K562 (cell line): ENCODE measurements around the gene PPT1. TPM values are rescaled to one million over a fixed set of nuclear protein-coding genes. Genes with fewer than 3 reads are reported as not detected.

ENCODE experiments used
- ATAC-seq: fragments of 200-7000 bp; cut with Tn5 transposase; 3 replicates; pipeline ENCODE4 v1.9.1; 2020; ENCODE audit warnings: moderate library complexity
- BruUV-seq: library from RNA; stranded (reverse); fragments of 400-500 nt; replicated peaks from 2 replicates; lab custom pipeline; 2021; lab: Mats Ljungman, UMichigan
- CTCF ChIA-PET: fragments of 300-600 bp; formaldehyde crosslinking; extraction: SDS; loops from one replicate; lab custom pipeline; 2021; ENCODE audit warnings: low intra/inter-chr PET ratio; lab: Yijun Ruan, JAX
- POLR2A ChIA-PET: fragments of 300-600, 350-650 bp; sonication (Branson Sonifier 250); formaldehyde crosslinking; extraction: SDS; loops from one replicate; lab custom pipeline; 2021; ENCODE audit warnings: antibody characterized with exemption, inconsistent platforms; lab: Yijun Ruan, JAX
- DNase-seq, 4 experiments: peaks; one replicate each; pipeline versions ENCODE4 v3.0.0 to v3.0.0-alpha.2; 2011 to 2018; ENCODE audit warnings: low spot score in 3 of 4, mixed read lengths in 3 of 4; ENCODE audit errors: extremely low read depth in 1 of 4
- FAIRE-seq: peaks from 2 replicates; lab custom pipeline; 2011; peaks lifted over from hg19 to GRCh38; lab: Jason Lieb, UNC
- H2AFZ ChIP-seq: 2 replicates; pipeline ENCODE4 v1.6.0; 2011; ENCODE audit warnings: low read depth, low read length, control low read depth, inconsistent platforms
- H3K27ac ChIP-seq: fragments of 200-600 bp; 3 replicates; pipeline ENCODE4 v1.8.0; 2011; ENCODE audit warnings: low read depth, mild to moderate bottlenecking, control low read depth, inconsistent platforms, low read length, moderate library complexity, mixed read lengths; ENCODE audit errors: extremely low read depth
- H3K27me3 ChIP-seq, 2 experiments: fragments of 300-600 bp in 1 of 2; 2 replicates in 1 of 2; 3 replicates in 1 of 2; pipeline versions ENCODE4 v1.6.0 to v1.8.0; 2011; ENCODE audit warnings: inconsistent platforms in 2 of 2, low read length in 2 of 2, mild to moderate bottlenecking in 1 of 2, mixed read lengths in 1 of 2, moderate library complexity in 1 of 2; ENCODE audit not compliant: control insufficient read depth in 2 of 2, insufficient read depth in 2 of 2
- H3K36me3 ChIP-seq: fragments of 300-600 bp; 3 replicates; pipeline ENCODE4 v1.8.0; 2011; ENCODE audit warnings: mild to moderate bottlenecking, low read length, inconsistent platforms; ENCODE audit not compliant: control insufficient read depth, insufficient read depth
- H3K4me1 ChIP-seq, 2 experiments: fragments of 200-600 bp in 1 of 2; replicated peaks in 1 of 2; 2 replicates in 1 of 2; 3 replicates in 1 of 2; pipeline versions ENCODE4 v1.5.1 to v1.8.0; 2011; ENCODE audit warnings: inconsistent platforms in 2 of 2, low read length in 2 of 2, mild to moderate bottlenecking in 1 of 2, mixed read lengths in 1 of 2, moderate library complexity in 1 of 2; ENCODE audit not compliant: control insufficient read depth in 2 of 2, insufficient read depth in 2 of 2
- H3K4me2 ChIP-seq: 2 replicates; pipeline ENCODE4 v1.6.1; 2011; ENCODE audit warnings: low read length, control low read depth, inconsistent platforms, mixed read lengths; ENCODE audit not compliant: insufficient read depth
- H3K4me3 ChIP-seq: fragments of 200-600 bp; sonication (generic), shearing (Covaris generic); 2 replicates; pipeline ENCODE4 v1.5.1; 2016; ENCODE audit warnings: control low read depth, inconsistent platforms
- H3K79me2 ChIP-seq: fragments of 200-600 bp; 3 replicates; pipeline ENCODE4 v1.8.0; 2011; ENCODE audit warnings: low read length, inconsistent platforms; ENCODE audit not compliant: control insufficient read depth, insufficient read depth
- H3K9ac ChIP-seq, 2 experiments: 2 replicates each; pipeline versions ENCODE4 v1.6.0 to v1.6.1; 2011; ENCODE audit warnings: low read depth in 2 of 2, low read length in 2 of 2, control low read depth in 1 of 2, inconsistent platforms in 1 of 2, mild to moderate bottlenecking in 1 of 2, mixed read lengths in 1 of 2; ENCODE audit not compliant: insufficient read depth in 1 of 2
- H3K9me1 ChIP-seq: one replicate; pipeline ENCODE4 v1.6.0; 2011; ENCODE audit warnings: inconsistent platforms, mild to moderate bottlenecking, low read length, moderate library complexity; ENCODE audit not compliant: control insufficient read depth, insufficient read depth
- H3K9me3 ChIP-seq: replicated peaks from 2 replicates; pipeline ENCODE4 v1.5.1; 2011; ENCODE audit warnings: low read depth, low read length, inconsistent platforms; ENCODE audit not compliant: control insufficient read depth, insufficient read depth
- H4K20me1 ChIP-seq: replicated peaks from 2 replicates; pipeline ENCODE4 v1.6.1; 2011; ENCODE audit warnings: low read length, inconsistent platforms, mixed read lengths; ENCODE audit not compliant: control insufficient read depth, insufficient read depth
- ARNT ChIP-seq, 2 experiments: fragments of 450-650 bp; IDR thresholded peaks; 2 replicates each; pipeline ENCODE4 v1.6.1; 2016; ENCODE audit warnings: mild to moderate bottlenecking in 1 of 2
- DPF2 ChIP-seq: fragments of 450-650 bp; IDR thresholded peaks from 2 replicates; pipeline ENCODE4 v1.6.1; 2016
- HNRNPUL1 ChIP-seq: fragments of 200-400 bp; formaldehyde crosslinking; IDR thresholded peaks from 2 replicates; pipeline ENCODE4 v1.6.1; 2017; ENCODE audit warnings: low read length
- KLF13 ChIP-seq: fragments of 450-650 bp; IDR thresholded peaks from 2 replicates; pipeline ENCODE4 v1.6.1; 2016; ENCODE audit warnings: missing genetic modification characterization, low read depth, mild to moderate bottlenecking, missing compliant biosample characterization, moderate library complexity, borderline replicate concordance
- NCOA1 ChIP-seq: fragments of 450-650 bp; IDR thresholded peaks from 2 replicates; pipeline ENCODE4 v1.6.1; 2016; ENCODE audit warnings: low read depth
- NFE2 ChIP-seq: IDR thresholded peaks from 2 replicates; pipeline ENCODE4 v1.6.1; 2014; ENCODE audit warnings: antibody characterized with exemption, low read depth
- RAD51 ChIP-seq: fragments of 450-650 bp; IDR thresholded peaks from 2 replicates; pipeline ENCODE4 v1.7.1; 2016; ENCODE audit warnings: low read depth, mild to moderate bottlenecking, borderline replicate concordance
- SMARCE1 ChIP-seq: fragments of 450-650 bp; IDR thresholded peaks from 2 replicates; pipeline ENCODE4 v1.7.1; 2016; ENCODE audit warnings: mild to moderate bottlenecking
- SP1 ChIP-seq: sonication (generic); formaldehyde crosslinking; IDR thresholded peaks from 2 replicates; pipeline ENCODE4 v1.8.1; 2022; ENCODE audit warnings: mild to moderate bottlenecking, missing genetic modification reagents
- SRSF3 ChIP-seq: fragments of 200-400 bp; formaldehyde crosslinking; IDR thresholded peaks from 2 replicates; pipeline ENCODE4 v1.6.1; 2016; ENCODE audit warnings: mild to moderate bottlenecking, low read length, moderate library complexity; ENCODE audit not compliant: insufficient read depth
- SRSF7 ChIP-seq: fragments of 200-400 bp; formaldehyde crosslinking; optimal IDR thresholded peaks from 2 replicates; pipeline ENCODE3; 2017; ENCODE audit warnings: mild to moderate bottlenecking, low read depth, low read length
- TEAD1 ChIP-seq, 2 experiments: fragments of 450-650 bp in 1 of 2; sonication (generic) in 1 of 2; formaldehyde crosslinking; IDR thresholded peaks; 2 replicates each; pipeline versions ENCODE4 v1.4.0 to v1.8.0; 2020 to 2022; ENCODE audit warnings: mild to moderate bottlenecking in 2 of 2, missing genetic modification reagents in 1 of 2
- TFAM ChIP-seq: fragments of 250-450 bp; sonication (Bioruptor Pico); conservative IDR thresholded peaks from 2 replicates; pipeline ENCODE4 v1.5.0; 2021; ENCODE audit warnings: mild to moderate bottlenecking, moderate library complexity
- XRCC4 ChIP-seq: IDR thresholded peaks from one replicate; pipeline ENCODE4 v1.6.1; 2011; ENCODE audit not compliant: insufficient read depth, insufficient read length; ENCODE audit errors: extremely low read depth
- WGBS: fragments of 100-300 bp; shearing (Covaris generic); methylation state at CpG from one replicate; pipeline ENCODE4 v1.1.6; 2016; ENCODE audit warnings: low coverage, mixed read lengths; ENCODE audit not compliant: insufficient coverage; ENCODE audit errors: missing lambda C conversion rate; 5-methylcytosine and 5-hydroxymethylcytosine counted together
- in situ Hi-C: fragments of 300-500 bp; cut with MboI; formaldehyde crosslinking; loops from 4 replicates; pipeline ENCODE4 v1.15.0; 2018; ENCODE audit warnings: inconsistent platforms, mixed read lengths
- intact Hi-C: fragments of 100-400 bp; cut with micrococcal nuclease; formaldehyde crosslinking; loops from 2 replicates; pipeline ENCODE4 v1.14.2; 2022
- polyA plus RNA-seq, 8 experiments: library from polyadenylated mRNA; depleted of rRNA in 4 of 8; stranded (reverse) in 5 of 8; unstranded in 3 of 8; fragments of >200 nt; fragmentation: Nextera tagmentation in 2 of 8; fragmentation: Illumina TruSeq in 1 of 8; extraction: Ambion mirVana in 2 of 8; extraction: Trizol in 1 of 8; gene quantifications; 2 replicates each; pipeline versions ENCODE4 v1.2.1 to v1.2.3, GENCODE V29; 2011 to 2014; ENCODE audit warnings: inconsistent platforms in 1 of 8, missing spikeins in 1 of 8
- total RNA-seq, 7 experiments: library from RNA; depleted of rRNA in 6 of 7; stranded (reverse); fragments of >200 nt in 6 of 7; fragmentation: Illumina TruSeq in 2 of 7; extraction: Trizol in 2 of 7; gene quantifications; 2 replicates each; pipeline versions ENCODE4 v1.2.1 to v1.2.3, GENCODE V29; 2011 to 2021; ENCODE audit warnings: low replicate concordance in 1 of 7

Gene PPT1
- total and polyA plus RNA-seq, 9 of the 15 experiments (the other 6 are each of a cell fraction or from before 2014, with no cell fraction given) = 72.2 to 285 (median 143) TPM

DNA sequence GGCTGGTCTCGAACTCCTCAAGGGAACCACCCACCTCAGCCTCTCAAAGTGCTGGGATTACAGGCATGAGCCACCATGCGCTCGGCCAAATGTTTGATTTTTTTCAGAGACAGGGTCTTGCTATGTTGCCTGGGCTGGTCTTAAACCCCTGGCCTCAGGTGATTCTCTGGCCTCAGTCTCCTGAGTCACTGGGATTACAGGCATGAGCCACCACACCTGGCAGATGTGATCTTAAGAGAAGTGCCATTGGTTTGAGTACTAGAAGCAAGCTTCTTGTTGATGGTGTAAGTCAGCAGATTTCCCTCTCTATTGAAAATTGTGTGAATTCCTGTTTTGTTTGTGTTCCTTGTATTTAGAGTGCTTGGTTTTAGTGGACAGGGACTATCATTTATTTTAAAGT, 51.3 kb downstream of the PPT1 start:
- H4K20me1 ChIP-seq = peaks cover 7% of the 10 kb centered on the region; the same call in 1 of the 2 replicates
- in situ Hi-C loops = no loop called here
- no peak overlapping the region for H2AFZ ChIP-seq
- FAIRE-seq (no peak), DNase-seq (no peak), ATAC-seq (no peak)
- no peak overlapping the region for H3K27ac ChIP-seq
- H3K79me2 ChIP-seq = peaks cover 95% of the 10 kb centered on the region
- H3K36me3 ChIP-seq = peaks cover 56% of the 10 kb centered on the region
- H3K4me3 ChIP-seq = no peak overlapping the region
- intact Hi-C loops = no loop called here
- peaks cover 23 to 50% of the 10 kb centered on the region in 2 experiments for H3K4me1 ChIP-seq
- H3K9me1 ChIP-seq = no peaks in the 10 kb centered on the region
- no peaks in the 10 kb centered on the region for H3K9me3 ChIP-seq
- no peaks in the 10 kb centered on the region for H3K27me3 ChIP-seq
- BruUV-seq = no TSS peak
- 96% methylated on average over 3 of the region's 3 CpGs for WGBS
- POLR2A ChIA-PET = interaction anchor here (1.0 to 3.2 kb wide), 5 partner anchors 9 to 471 kb away, joined by 3 to 27 read pairs (median 5); no protein-coding TSS in a partner anchor
- H3K9ac ChIP-seq = no peak overlapping the region
- CTCF ChIA-PET = no interaction called here
- TF ChIP-seq SMARCE1 (no peak), TEAD1 (CRISPR knock-in tag; IDR thresholded peaks at IDR 0.05) (no peak)
- no peak overlapping the region for H3K4me2 ChIP-seq

- intact Hi-C loops = no loop called here
- WGBS = 45% methylated on average over 4 of the region's 4 CpGs
- peaks cover 93% of the 10 kb centered on the region for H3K79me2 ChIP-seq
- H3K4me2 ChIP-seq = peak overlapping the region; percentile 38
- ATAC-seq (no peak), DNase-seq (no peak), FAIRE-seq (peak; percentile 42)
- no peak overlapping the region for H3K27ac ChIP-seq
- H3K36me3 ChIP-seq = peaks cover 52% of the 10 kb centered on the region
- H3K4me1 ChIP-seq = peaks cover 24 to 48% of the 10 kb centered on the region in 2 experiments
- no peak overlapping the region for H2AFZ ChIP-seq
- POLR2A ChIA-PET = interaction anchor here (0.7 to 3.2 kb wide), 6 partner anchors 10 to 471 kb away, joined by 3 to 27 read pairs (median 4); no protein-coding TSS in a partner anchor
- H3K27me3 ChIP-seq = no peaks in the 10 kb centered on the region
- no peak overlapping the region for H3K4me3 ChIP-seq
- H3K9me3 ChIP-seq = no peaks in the 10 kb centered on the region
- BruUV-seq = no TSS peak
- CTCF ChIA-PET = no interaction called here
- H3K9ac ChIP-seq = 0 out of 4 replicates have a peak overlapping the region, but pooled peaks of 1 of the 2 experiments have one; percentile 15
- TF ChIP-seq KLF13 (no peak), RAD51 (no peak), ARNT (IDR thresholded peaks at IDR 0.05) (no peak), SRSF3 (no peak), DPF2 (no peak), SP1 (CRISPR knock-in tag) (no peak), SRSF7 (no peak), NCOA1 (no peak), HNRNPUL1 (no peak), TFAM (CRISPR knock-in tag) (no peak), XRCC4 (no peak), NFE2 (no peak)
- peaks cover 7% of the 10 kb centered on the region; the same call in 1 of the 2 replicates for H4K20me1 ChIP-seq
- in situ Hi-C loops = no loop called here
- H3K9me1 ChIP-seq = no peaks in the 10 kb centered on the region
Observed at GRCh38 chr1:40045182-40045581, 51.9 kb downstream of the PPT1 start.
